ENCODE measurements around the gene HTR3D.

HTR3D gene

GRCh38 chr3:184075901-184076300 lies 44.4 kb downstream of the HTR3D start:
- Mint-ChIP-seq H3K4me3 (no peak overlapping the region), H3K4me1 (no peaks in the 10 kb centered on the region)

DNA sequence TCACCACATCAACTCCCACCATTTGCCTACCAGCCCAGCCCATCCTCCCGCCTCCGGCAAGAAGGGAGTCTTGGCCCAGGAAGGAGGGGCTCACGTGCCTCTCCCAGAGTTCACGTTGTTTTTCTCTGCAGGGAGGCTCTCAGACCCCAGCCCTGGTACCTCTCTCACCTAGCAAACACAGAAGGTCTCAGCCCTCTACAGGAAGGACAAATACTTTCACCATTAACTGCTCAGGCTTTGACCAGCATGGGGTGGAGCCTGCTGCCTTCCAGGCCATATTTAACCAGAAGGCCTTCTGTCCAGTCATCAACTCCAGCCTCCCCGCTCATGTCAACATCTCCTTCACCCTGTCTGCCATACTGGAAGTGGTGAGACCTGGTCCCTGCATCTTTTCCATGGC lies 46.3 kb downstream of the HTR3D start:
- Mint-ChIP-seq H3K27me3 (peaks cover 18% of the 10 kb centered on the region), H3K27ac (no peak overlapping the region), H3K4me1 (no peaks in the 10 kb centered on the region), H3K36me3 (no peaks in the 10 kb centered on the region), H3K9me3 (no peaks in the 10 kb centered on the region), H3K4me3 (no peak overlapping the region)
- no peak for ATAC-seq

More at GRCh38 chr3:184075901-184076300, 44.4 kb downstream of the HTR3D start:
- H3K27ac Mint-ChIP-seq: no peak overlapping the region
- ATAC-seq: no peak
- peaks cover 25% of the 10 kb centered on the region for H3K27me3 Mint-ChIP-seq
- H3K36me3 Mint-ChIP-seq: peaks cover 4% of the 10 kb centered on the region
- H3K9me3 Mint-ChIP-seq: peaks cover 3% of the 10 kb centered on the region

- ATAC-seq: no peak
- peaks cover 23% of the 10 kb centered on the region for H3K27me3 Mint-ChIP-seq
- no peaks in the 10 kb centered on the region for H3K4me1 Mint-ChIP-seq
- no peak overlapping the region for H3K4me3 Mint-ChIP-seq
- H3K9me3 Mint-ChIP-seq: no peaks in the 10 kb centered on the region
- H3K27ac Mint-ChIP-seq: no peak overlapping the region
- no peaks in the 10 kb centered on the region for H3K36me3 Mint-ChIP-seq
These were observed 47.3 kb downstream of the HTR3D start for GRCh38 chr3:184078851-184079250.

DNA sequence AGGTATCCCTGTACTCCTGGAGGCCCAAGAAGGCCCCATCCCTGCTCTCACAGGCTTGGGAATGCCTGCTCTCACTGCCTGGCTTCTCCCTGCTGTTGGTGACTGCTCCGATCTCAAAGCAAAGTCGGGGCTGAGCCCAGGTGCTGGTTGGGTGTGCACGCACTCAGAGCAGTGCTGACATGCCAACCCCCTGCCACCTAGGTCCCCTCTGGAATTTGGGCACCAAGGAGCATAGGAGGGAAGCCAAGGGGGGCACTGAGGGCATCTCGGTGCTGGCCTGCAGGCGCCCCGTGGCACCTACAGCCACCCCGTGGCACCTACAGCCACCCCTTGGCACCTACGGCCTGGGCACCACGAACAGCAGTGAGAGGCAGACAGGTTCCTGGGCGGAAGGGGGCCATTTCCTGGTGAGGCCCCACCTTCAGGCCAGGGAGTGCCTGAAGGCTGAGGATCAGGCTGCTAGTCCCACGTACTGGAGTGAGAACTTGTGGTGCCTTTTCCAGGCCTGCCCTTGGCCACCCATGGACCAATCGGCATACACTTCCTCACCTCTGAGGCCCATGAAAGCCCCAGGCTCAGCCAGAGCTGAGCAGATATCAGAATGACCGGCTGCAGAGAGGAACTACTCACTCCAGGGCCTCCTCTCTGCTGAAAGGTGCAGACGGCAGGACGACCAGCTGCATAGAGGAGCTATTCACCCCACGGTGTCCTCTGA lies 49.7 kb downstream of the HTR3D start:
- no peak overlapping the region for H3K27ac Mint-ChIP-seq

GRCh38 chr3:184082034-184082433 lies 50.5 kb downstream of the HTR3D start:
- no peak overlapping the region for H3K4me3 Mint-ChIP-seq
- H3K9me3 Mint-ChIP-seq: peaks cover 7% of the 10 kb centered on the region
- ATAC-seq: no peak
- H3K36me3 Mint-ChIP-seq: no peaks in the 10 kb centered on the region
- H3K27ac Mint-ChIP-seq: no peak overlapping the region
- H3K4me1 Mint-ChIP-seq: no peaks in the 10 kb centered on the region
- H3K27me3 Mint-ChIP-seq: peaks cover 16% of the 10 kb centered on the region

More for the DNA sequence above, 49.7 kb downstream of the HTR3D start:
- no peaks in the 10 kb centered on the region for H3K4me1 Mint-ChIP-seq
- no peaks in the 10 kb centered on the region for H3K36me3 Mint-ChIP-seq
- peaks cover 24% of the 10 kb centered on the region for H3K27me3 Mint-ChIP-seq
- no peak for ATAC-seq
- peaks cover 7% of the 10 kb centered on the region for H3K9me3 Mint-ChIP-seq
- no peak overlapping the region for H3K4me3 Mint-ChIP-seq

GRCh38 chr3:184082465-184082864 lies 50.9 kb downstream of the HTR3D start:
- H3K27ac Mint-ChIP-seq: no peak overlapping the region
- no peaks in the 10 kb centered on the region for H3K4me1 Mint-ChIP-seq
- H3K27me3 Mint-ChIP-seq: peaks cover 16% of the 10 kb centered on the region
- no peak overlapping the region for H3K4me3 Mint-ChIP-seq
- peaks cover 7% of the 10 kb centered on the region for H3K9me3 Mint-ChIP-seq
- H3K36me3 Mint-ChIP-seq: no peaks in the 10 kb centered on the region
- no peak for ATAC-seq

GRCh38 chr3:184085389-184085852 lies 53.9 kb downstream of the HTR3D start:
- peaks cover 7% of the 10 kb centered on the region for H3K9me3 Mint-ChIP-seq
- no peaks in the 10 kb centered on the region for H3K36me3 Mint-ChIP-seq
- no peak overlapping the region for H3K4me3 Mint-ChIP-seq
- peaks cover 9% of the 10 kb centered on the region for H3K27me3 Mint-ChIP-seq
- no peak for ATAC-seq
- H3K4me1 Mint-ChIP-seq: no peaks in the 10 kb centered on the region
- no peak overlapping the region for H3K27ac Mint-ChIP-seq
